GDM1 (cell line): Measurements from ENCODE around the gene MYH1.
"Not testable (repeated sequence)": the region's sequence is repeated elsewhere in the genome, so short reads cannot be mapped to it uniquely, and the experiment has no call there.

ENCODE experiments used
- DNase-seq: peaks from one replicate; lab custom pipeline; 2025; lab: John Stamatoyannopoulos, UW

The MYH1 gene

GRCh38 chr17:10518271-10519037 is at the start of gene MYH1:
Gene MYH1, minus strand, starts transcription at chr17:10518542. Its CDS starts 1,900 bp downstream, at chr17:10516642.
- DNase-seq: no peak

- no peak for DNase-seq
Observed at GRCh38 chr17:10563991-10564660, 45.8 kb upstream of the MYH1 start.

GRCh38 chr17:10558049-10558448 is 39.7 kb upstream of the MYH1 start:
- no peak for DNase-seq

GRCh38 chr17:10557422-10557821 is 39.1 kb upstream of the MYH1 start:
- no peak for DNase-seq

GRCh38 chr17:10556301-10557005 is 38.1 kb upstream of the MYH1 start:
- no peak for DNase-seq

- no peak for DNase-seq
Observed at GRCh38 chr17:10550014-10550413, 31.7 kb upstream of the MYH1 start.

- no peak for DNase-seq
Observed at GRCh38 chr17:10549096-10549842, 30.9 kb upstream of the MYH1 start, which contains the start of gene MYH2. Gene MYH2, minus strand, starts transcription at chr17:10549658. Its CDS starts 1,738 bp downstream, at chr17:10547920.

- no peak for DNase-seq
Observed at GRCh38 chr17:10547351-10547750, 29.0 kb upstream of the MYH1 start.

GRCh38 chr17:10543486-10543885 is 25.1 kb upstream of the MYH1 start:
- DNase-seq: not testable (repeated sequence)

GRCh38 chr17:10541179-10541578 is 22.8 kb upstream of the MYH1 start:
- not testable (repeated sequence) for DNase-seq

GRCh38 chr17:10532026-10532425 is 13.7 kb upstream of the MYH1 start:
- DNase-seq: no peak

GRCh38 chr17:10527419-10527818 is 9.1 kb upstream of the MYH1 start:
- DNase-seq: no peak

GRCh38 chr17:10526517-10526916 is 8.2 kb upstream of the MYH1 start:
- no peak for DNase-seq

- no peak for DNase-seq
Observed at GRCh38 chr17:10523064-10523463, 4.7 kb upstream of the MYH1 start.

- no peak for DNase-seq
Observed at GRCh38 chr17:10521949-10522348, 3.6 kb upstream of the MYH1 start.

- no peak for DNase-seq
Observed at GRCh38 chr17:10516638-10517037, 1.7 kb downstream of the MYH1 start.

GRCh38 chr17:10516065-10516464 is 2.3 kb downstream of the MYH1 start:
- no peak for DNase-seq

- no peak for DNase-seq
Observed at GRCh38 chr17:10513299-10514067, 4.9 kb downstream of the MYH1 start.

GRCh38 chr17:10512856-10513255 is 5.5 kb downstream of the MYH1 start:
- no peak for DNase-seq

- no peak for DNase-seq
Observed at GRCh38 chr17:10499950-10500349, 18.4 kb downstream of the MYH1 start.

GRCh38 chr17:10492004-10492403 is 26.3 kb downstream of the MYH1 start:
- no peak for DNase-seq
